Tongue (tissue), 2 donors: ENCODE results near the gene MCRIP1. TPM values are rescaled to one million over a fixed set of nuclear protein-coding genes. Genes with fewer than 3 reads are reported as not detected.

Source experiments
- DNase-seq: peaks from one replicate; pipeline ENCODE4 v3.0.0-alpha.2; 2015
- total RNA-seq: library from RNA; depleted of rRNA; stranded (reverse); fragments of >200 nt; gene quantifications from one replicate; pipeline ENCODE4 v1.2.3, GENCODE V29; 2014

MCRIP1 gene
- total RNA-seq, 1 donor from 2014 or later, result 111 TPM

DNA sequence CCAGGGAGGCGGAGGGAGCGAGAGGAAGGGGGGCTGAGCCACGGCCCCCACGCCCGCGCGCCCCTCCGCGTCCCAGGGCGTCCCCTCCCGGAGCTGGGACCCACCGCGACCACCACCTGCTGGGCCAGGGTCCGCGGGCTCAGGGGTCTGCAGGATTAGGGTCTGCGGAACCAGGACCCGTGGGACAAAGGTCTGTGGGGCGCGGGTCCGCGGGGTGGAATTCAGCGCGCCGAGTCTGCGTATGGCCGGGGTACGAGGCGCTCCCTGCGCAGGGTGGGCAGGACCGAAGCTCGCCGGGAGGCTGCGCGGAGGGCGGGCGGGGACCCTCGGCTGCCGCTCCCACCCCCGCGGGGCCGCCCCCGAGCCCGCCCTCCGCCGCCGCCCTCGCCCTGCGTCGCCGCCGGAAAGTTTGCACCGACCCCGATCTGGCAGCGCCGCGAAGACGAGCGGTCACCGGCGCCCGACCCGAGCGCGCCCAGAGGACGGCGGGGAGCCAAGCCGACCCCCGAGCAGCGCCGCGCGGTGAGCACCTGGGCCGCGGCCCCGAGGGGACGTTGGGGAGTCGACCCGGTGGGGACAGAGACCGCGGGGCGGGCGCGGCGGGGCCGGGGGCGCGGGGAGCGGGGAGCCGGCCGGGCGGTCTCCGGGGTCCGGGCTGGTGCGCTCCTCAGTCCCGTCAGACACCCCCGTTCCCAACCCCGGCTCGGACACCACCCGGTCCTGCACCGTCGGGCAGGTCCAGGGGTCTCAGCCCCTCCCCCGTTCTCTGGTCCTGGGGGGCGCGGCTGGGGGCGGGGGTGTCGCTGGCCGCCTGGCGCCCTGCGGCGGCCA is 29.1 kb downstream of the MCRIP1 start, which contains the start of gene GCGR:
Gene GCGR (plus strand): TSS at position 423 of the 831 bp plus-strand sequence. CDS start 4,869 bp downstream, outside the sequence.
- DNase-seq, result no peak

DNA sequence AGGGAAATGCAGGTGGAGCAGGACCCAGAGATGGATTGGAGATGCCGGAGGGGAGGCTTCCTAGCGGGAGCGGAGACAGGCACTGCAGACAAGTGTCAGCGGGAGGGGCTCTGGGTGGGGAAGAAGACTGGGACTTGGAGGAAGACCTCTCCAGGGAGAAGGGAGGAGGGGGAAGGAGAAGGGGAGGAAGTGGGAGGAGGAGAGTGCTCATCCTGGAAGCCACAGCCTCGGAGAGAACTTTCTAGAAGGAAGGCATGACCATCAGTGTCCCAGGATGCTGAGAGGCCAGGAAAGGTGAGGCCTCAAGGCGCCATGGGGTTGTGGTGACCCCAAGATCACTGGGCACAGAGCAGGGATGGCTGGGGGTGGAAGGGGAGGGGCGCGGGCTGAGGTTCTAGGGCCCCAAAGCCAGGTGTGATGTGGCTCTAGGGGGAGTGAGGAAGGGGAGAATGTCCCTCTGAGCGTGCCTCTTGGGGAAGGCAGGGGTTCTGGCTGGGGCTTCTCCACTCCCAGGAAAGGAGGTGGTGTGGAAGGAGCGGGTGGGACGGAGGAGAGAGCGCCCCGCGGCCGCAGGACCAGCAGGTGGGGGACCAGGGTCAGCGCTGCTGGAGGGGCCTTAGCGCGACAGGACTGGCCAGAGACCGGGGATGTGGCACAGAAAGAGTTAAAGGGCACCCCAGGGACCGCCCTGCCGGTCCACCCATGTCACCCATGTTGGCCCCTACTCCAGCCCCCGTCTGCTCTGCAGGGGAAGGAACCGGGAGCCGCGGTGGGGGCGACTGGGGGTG is 30.0 kb downstream of the MCRIP1 start:
- no peak for DNase-seq

DNA sequence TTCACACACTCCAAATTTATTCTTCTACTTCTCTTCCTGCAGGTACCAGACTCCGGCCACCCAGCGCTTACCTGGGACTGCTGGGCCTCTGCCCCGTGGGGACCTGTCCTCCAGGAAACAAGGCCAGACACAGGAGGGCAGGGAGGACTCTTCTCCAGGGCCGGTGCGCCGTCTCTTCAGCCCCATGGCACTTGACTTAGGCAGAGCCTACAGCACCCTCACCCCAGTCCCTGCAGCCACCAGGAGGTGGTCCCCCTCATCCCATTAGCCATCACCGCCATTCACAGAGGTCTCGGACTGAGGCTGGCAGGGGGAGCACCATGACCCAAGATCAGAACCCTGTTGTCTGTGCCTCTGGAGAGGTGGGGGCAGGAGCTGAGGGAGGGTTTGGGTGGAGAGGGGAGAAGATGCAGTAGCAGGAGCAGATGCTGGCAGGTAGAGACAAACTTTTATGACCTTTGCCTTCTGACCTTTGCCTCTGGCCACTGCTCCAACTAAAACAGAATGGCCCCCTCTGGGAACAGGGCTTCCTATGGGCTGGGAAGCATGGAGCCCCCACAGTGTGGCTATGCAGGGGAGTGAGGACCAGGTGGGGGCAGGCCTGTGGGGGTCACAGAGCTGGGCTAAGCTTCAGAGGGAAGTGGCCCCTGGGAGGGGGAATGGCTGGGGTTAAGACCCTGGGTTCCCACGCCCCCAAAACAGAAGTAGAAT is 30.9 kb downstream of the MCRIP1 start:
- DNase-seq, result no peak

DNA sequence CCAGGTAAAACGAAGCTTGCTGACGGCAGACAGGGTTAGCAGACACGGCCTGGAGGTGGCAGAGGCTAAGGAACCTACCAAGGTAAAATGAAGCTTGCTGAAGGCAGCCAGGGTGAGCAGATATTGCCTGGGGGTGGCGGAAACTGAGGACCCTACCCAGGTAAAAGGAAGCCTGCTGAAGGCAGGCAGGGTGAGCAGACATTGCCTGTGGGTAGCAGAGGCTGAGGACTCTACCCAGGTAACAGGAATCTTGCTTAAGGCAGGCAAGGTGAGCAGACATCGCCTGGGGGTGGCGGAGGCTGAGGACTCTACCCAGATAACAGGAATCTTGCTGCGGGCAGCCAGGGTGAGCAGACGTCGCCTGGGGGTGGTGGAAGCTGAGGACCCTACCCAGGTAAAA is 31.8 kb downstream of the MCRIP1 start:
- DNase-seq, result no peak

DNA sequence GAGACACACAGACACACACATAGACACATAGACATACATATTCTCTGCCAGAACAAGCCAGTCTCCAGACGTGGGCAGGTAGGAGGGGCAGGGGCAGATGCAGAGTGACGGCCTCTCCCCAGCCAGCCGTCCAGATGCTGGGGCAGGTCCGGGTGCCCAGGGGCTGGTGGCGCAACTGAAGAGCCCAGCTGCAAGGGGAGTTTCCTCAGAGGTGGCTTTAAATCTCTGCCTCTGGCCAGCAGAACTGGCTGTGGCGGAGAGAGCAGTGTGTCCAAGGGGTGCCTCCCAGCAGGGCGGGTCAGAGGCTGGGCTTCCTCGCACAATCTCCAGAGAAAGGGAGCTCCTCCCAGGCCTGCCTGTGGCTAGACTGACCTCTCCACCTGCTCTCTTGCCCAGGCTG is 38.6 kb downstream of the MCRIP1 start:
- no peak for DNase-seq

DNA sequence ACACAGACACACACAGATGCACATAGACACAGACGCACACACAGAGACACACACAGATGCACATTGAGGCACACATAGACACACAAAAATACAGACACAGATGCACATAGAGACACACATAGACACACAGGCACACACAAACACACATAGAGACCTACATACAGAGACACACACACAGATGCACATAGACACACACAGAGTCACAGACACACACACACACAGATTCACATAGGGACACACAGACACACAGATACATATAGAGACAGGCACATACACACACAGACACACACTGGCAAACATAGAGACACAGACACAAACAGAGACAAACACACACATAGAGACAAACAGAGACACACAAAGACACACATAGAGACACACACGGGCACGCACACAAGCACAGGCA is 39.0 kb downstream of the MCRIP1 start:
- no peak for DNase-seq

DNA sequence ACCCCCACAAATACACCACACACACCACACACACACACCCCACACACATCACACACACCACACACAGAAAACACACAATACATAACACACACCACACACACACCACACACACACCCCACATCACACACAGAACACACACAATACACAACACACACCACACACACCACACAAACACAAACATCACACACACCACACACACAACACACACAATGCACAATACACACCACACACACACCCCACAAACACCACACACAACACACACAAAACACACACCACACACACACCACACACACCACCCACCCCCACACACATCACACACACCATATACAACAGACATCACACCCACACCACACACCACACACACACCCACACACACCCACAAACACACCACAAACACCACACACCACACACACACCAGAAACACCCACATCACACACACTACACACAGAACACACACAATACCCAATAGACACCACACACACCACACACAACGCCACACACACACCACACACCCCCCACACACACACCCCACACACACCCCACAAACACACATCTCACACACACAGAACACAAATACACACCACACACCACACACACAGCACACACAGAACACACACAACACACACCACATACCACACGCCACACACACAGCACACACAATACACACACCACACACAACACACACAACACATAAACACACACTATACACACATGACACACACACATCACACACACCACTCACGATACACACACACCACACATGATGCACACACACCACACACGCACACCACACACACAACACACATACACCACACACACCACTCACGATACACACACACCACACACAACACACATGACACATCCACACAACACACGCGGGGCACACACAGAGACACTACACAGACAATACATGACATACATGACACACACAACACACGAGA is 40.1 kb downstream of the MCRIP1 start:
- DNase-seq, result no peak

Other genes starting within 250 kb of the MCRIP1 start
- 50.7 TPM for gene NPLOC4, start 196.2 kb downstream of the MCRIP1 start, total RNA-seq
- gene TSPAN10, start 196.1 kb downstream of the MCRIP1 start, total RNA-seq, result 1.0 TPM
- gene PDE6G, start 176.7 kb downstream of the MCRIP1 start, total RNA-seq, result not detected
- 6.3 TPM for gene OXLD1, start 166.7 kb downstream of the MCRIP1 start, total RNA-seq
- gene CCDC137, start 166.6 kb downstream of the MCRIP1 start, total RNA-seq, result 5.6 TPM
- 32.1 TPM for gene ARL16, start 149.5 kb downstream of the MCRIP1 start, total RNA-seq
- 31.7 TPM for gene HGS, start 149.3 kb downstream of the MCRIP1 start, total RNA-seq
- gene MRPL12, start 129.9 kb downstream of the MCRIP1 start, total RNA-seq, result 12.2 TPM
- gene SLC25A10, start 121.0 kb downstream of the MCRIP1 start, total RNA-seq, result 10.6 TPM
- gene GCGR, start 29.1 kb downstream of the MCRIP1 start, total RNA-seq, result not detected
- gene PPP1R27, start 1.8 kb upstream of the MCRIP1 start, total RNA-seq, result 11.9 TPM
- 389 TPM for gene P4HB, start 27.2 kb upstream of the MCRIP1 start, total RNA-seq
- gene ARHGDIA, start 38.0 kb upstream of the MCRIP1 start, total RNA-seq, result 78.2 TPM
- 80.6 TPM for gene ALYREF, start 58.3 kb upstream of the MCRIP1 start, total RNA-seq
- gene ANAPC11, start 58.4 kb upstream of the MCRIP1 start, total RNA-seq, result 144 TPM
- gene NPB, start 68.9 kb upstream of the MCRIP1 start, total RNA-seq, result 1.0 TPM
- gene PCYT2, start 78.1 kb upstream of the MCRIP1 start, total RNA-seq, result 10.5 TPM
- 9.1 TPM for gene SIRT7, start 84.9 kb upstream of the MCRIP1 start, total RNA-seq
- 15.3 TPM for gene MAFG, start 94.4 kb upstream of the MCRIP1 start, total RNA-seq
- gene PYCR1, start 104.0 kb upstream of the MCRIP1 start, total RNA-seq, result 60.1 TPM
- 51.9 TPM for gene MYADML2, start 113.9 kb upstream of the MCRIP1 start, total RNA-seq
- 1.9 TPM for gene NOTUM, start 127.9 kb upstream of the MCRIP1 start, total RNA-seq
- gene ASPSCR1, start 144.3 kb upstream of the MCRIP1 start, total RNA-seq, result 21.7 TPM
- gene CENPX, start 189.6 kb upstream of the MCRIP1 start, total RNA-seq, result 31.2 TPM
- gene LRRC45, start 190.0 kb upstream of the MCRIP1 start, total RNA-seq, result 8.5 TPM
- gene RAC3, start 198.4 kb upstream of the MCRIP1 start, total RNA-seq, result 7.4 TPM
- gene DCXR, start 204.4 kb upstream of the MCRIP1 start, total RNA-seq, result 36.7 TPM
- 35.7 TPM for gene RFNG, start 218.5 kb upstream of the MCRIP1 start, total RNA-seq
- 70.5 TPM for gene GPS1, start 218.6 kb upstream of the MCRIP1 start, total RNA-seq
- gene DUS1L, start 232.5 kb upstream of the MCRIP1 start, total RNA-seq, result 45.1 TPM